ENCODE measurements around the gene GADD45G. TPM values are rescaled to one million over a fixed set of nuclear protein-coding genes. Genes with fewer than 3 reads are reported as not detected.

GADD45G gene
- total RNA-seq, 1 experiment from 2014 or later: 0.92 TPM

GRCh38 chr9:89592963-89593726 lies 11.7 kb upstream of the GADD45G start:
- no peak for DNase-seq (ENCODE audit: low read depth)

- no peak for DNase-seq (ENCODE audit: low read depth)
Observed at GRCh38 chr9:89593727-89594427, 10.9 kb upstream of the GADD45G start.

DNA sequence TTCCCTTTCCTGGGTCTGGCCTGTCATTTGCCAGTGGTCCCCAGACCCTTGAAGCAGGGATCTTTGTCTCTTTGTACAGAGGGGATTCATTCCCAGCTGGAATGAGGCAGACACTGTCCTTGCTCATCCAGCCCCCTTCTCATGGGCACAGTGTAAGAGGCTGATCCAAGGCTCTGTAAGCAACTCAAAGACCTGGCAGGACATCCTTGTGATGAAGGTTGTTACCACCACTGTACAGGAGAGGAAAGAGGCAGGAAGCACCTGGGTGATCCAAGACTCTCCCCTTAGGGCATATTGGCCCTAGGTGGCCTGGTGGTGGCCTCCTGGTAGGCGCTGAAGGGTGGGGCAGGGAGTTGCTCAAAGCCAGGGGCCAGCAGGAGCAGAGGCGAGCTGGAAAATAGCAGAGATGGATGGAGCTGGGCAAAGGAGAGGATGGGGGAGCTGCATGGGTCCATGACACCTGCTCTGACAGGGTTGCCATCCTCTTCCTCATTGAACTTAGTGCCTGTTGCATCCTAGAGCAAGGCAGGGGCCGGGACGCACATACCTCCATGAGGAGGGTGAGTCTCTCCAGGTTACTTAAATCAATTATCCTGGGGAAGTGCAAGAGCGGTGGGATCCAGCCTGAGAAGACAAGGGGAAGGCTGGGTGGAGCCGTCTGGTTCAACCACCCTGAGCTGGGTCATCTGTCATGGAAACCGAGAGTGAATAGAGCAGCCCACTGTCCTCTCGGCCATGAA lies 9.8 kb upstream of the GADD45G start:
- no peak for DNase-seq (ENCODE audit: low read depth)

- DNase-seq (ENCODE audit: low read depth): no peak
Observed at GRCh38 chr9:89595646-89596045, 9.2 kb upstream of the GADD45G start.

DNA sequence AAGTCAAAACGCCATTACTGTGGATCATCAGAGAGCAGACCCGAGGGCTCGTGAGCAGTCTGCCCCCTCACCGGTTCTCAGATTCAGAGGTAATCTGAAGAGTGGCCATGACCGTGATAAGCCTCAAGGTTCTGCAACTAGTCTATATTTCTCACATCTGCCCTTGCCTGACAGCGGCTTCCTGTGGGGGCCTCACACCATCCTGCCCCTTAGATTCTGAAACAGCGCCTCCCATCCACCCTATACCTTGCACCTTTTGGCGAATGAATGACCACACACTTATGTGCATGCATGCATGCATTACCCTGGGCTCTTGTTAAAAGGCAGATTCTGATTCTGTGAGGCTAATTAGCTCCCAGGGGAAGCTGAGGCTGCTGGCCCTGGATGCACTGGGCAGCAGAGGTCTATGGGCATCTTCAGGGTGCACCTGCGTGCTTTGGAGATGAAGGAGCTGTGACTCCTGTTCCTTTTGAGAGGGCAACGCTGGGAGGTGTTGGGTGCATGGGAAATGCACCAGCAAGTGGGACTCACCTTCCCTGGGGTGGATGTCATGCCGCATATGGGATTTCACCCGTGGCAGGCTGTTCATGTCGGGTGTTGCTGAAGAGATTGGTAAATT lies 7.8 kb upstream of the GADD45G start:
- no peak for DNase-seq (ENCODE audit: low read depth)

DNA sequence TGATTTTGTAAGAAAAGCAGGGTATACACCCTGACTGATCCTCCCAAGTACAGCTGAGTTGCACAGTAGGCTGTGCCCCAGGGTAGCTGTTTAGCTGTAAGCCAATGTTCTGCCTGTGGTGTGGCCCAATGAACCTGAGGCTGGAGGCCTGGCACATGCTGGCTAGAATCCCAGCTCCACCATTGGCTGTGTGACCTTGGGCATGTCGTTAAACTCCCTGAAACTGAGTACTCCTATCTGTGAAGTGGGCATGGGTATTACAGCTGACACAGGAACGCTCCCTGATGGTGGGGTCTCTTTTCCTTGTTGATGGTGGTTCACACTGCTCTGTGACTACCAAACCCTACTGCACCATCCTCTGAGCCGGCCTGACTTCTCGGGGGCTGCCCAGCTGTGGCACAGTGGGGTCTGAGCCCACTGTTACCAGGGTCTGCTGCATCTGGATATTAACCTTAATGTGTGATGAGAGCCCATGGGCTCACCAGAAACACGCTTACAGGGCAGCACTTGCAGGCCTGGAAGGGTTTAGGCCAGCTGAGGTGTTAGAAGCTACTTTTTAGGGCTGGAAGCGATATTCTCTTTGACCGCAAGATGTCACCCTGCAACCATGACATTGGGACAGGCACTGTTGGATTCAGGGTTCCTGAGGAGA lies 7.0 kb upstream of the GADD45G start:
- DNase-seq (ENCODE audit: low read depth): peak; percentile 34

GRCh38 chr9:89598363-89598713 lies 6.5 kb upstream of the GADD45G start:
- no peak for DNase-seq (ENCODE audit: low read depth)

DNA sequence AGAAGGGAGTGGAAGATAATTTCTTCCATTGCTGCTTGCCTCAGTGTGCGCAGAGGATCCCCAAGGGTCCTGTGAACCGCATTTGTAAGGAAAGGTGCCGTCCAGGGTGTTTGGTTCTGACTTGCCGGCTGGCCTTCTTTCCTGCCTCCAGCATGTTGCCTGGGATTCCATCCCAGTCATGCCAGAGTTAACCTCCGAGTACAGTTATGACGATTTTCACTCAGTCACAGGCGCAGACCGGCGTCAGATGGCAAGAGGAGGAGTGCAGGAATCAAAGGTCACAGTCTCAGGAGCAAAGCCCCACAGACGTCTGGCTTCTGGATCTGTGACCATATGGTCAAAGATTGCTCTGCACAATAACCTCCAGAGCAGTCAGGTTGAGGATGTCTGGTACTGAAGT lies 5.9 kb upstream of the GADD45G start:
- no peak for DNase-seq (ENCODE audit: low read depth)

DNA sequence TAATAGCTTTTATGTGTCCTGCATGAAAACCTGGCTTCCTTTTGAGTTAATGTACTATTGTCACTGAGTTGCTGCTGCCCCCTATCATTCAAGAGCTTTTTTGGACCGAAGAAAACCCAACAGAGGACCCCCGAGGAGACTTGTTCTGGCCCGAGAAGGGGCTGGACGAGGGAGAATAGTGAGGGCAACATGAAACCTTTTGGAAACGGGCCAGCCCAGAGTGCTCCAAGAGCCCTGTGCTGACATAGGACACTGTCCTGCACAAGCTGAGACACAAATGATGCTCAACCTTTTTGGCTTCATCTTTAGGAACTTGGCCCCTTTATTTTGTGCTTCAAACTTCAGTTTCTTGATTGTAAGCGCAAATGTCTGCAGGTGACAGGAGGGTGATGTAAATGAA lies 4.0 kb upstream of the GADD45G start:
- no peak for DNase-seq (ENCODE audit: low read depth)

- DNase-seq (ENCODE audit: low read depth): no peak
Observed at GRCh38 chr9:89601306-89601705, 3.5 kb upstream of the GADD45G start.

- DNase-seq (ENCODE audit: low read depth): no peak
Observed at GRCh38 chr9:89601856-89602562, 2.8 kb upstream of the GADD45G start.

DNA sequence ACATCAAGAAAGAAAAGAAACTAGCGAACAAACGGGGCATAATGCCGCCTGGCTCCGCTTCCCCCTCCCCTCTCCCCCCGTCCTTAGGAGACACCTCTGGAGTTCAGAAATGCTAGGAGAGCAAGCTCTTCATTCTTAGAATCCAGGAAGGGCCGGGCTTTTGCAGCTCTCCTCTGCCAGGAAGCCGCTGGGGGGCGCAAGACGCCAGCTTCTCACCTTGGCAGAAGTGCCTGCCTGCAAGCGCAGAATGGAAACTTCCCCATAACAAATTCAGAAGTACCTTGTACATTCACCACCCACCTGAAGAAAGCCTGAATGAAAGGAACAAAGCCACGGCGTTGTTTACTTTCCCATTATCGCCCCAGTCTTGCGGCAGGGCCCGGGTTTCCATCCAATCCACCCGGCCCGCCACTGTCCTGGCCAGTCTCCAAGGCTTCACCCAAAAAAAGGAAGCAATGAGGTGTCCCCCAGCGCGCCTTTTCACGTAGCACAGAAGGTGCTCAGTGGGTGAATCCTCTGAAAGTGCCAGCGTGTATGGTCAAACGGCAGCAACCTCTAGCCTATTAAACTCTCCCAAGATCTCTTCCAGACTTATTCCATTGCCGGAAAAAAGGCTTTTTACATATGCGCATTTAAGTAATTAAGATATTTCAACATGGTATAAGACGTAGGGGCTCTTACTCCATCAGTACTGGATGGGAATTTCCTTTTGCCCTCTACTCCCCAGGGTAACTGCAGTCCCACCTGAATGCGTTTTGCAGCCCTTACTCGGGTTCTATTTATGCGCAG lies 1.6 kb upstream of the GADD45G start:
- peak; percentile 49 for DNase-seq (ENCODE audit: low read depth)

DNA sequence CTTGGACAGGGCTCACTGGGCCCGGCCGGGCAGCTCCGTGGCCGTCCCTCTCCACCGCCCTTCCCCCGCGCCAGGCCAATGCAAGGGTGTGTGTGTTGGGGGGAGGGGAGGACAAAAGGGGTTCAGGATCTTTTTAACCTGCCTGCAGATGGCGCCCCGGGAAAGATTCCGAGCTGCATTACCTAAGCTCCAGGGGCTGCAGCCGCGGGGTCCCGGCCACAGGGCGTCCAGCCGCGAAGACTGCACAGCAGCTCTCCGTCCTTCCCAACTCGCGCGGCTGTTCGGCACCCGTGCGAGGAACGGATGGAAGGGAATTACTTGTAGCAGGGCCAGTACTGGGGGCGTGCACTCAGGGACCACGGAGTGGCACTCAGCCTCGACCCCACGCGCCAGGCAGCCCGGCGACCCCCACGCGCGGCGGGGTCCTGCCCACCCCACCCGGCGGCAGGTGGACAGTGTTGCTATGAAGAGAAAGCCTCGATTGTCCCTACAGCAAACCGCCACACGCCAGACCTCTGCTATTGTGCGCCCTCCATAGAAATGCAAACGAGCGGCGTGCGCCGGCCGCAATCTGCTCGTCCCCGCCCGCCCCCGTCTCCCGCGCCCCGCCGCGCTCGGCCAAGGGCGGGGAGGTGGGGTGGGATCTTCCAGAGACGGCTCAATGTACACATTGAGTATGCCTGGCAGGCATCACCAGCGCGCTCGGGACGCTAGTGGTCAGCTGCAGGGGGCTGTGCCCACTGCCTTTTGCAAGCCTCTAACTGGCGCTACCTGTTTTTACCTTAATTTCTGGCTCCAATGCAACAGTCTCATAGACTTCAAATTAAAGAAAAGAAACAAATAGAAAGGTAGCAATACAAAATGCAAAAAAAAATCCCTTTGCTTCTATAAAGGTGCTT lies 796 bp upstream of the GADD45G start:
- no peak for DNase-seq (ENCODE audit: low read depth)

- DNase-seq (ENCODE audit: low read depth): no peak
Observed at GRCh38 chr9:89605465-89606048, 745 bp downstream of the GADD45G start.

- peak; percentile 51 for DNase-seq (ENCODE audit: low read depth)
Observed at GRCh38 chr9:89606049-89606623, 1.3 kb downstream of the GADD45G start.

DNA sequence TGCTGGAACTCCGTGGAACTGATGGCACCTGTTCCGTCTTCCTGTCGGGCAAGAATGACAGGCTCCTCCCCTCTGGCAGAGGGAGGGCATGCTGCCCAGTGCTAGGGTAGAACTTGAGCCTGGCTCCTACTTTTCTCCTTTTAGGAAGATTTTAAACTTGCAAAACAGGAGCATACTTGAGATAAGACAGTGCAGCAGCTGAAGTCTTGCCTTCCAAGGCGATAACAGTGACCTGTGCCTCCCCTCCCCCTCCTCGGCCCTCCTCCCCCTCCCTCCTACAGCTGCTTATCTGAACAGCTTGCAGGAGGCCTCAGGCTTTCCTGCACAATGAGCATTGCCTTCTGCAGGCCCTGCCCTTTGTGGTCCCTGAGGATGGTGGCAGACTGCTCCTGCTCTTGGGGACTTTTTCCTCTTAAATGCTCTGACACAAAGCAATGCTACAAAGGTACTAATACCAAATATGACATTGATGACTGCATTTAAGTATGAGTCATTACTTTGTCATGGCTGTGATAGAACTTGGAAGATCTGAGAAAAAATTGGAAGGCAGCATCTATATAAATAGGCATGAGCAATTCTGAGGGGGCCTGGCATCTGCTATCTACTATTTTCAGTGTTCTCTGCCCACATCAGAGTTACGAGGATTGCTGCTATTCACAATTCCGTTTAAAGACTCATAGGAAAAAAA lies 2.0 kb downstream of the GADD45G start:
- DNase-seq (ENCODE audit: low read depth): peak; percentile 20

- no peak for DNase-seq (ENCODE audit: low read depth)
Observed at GRCh38 chr9:89608641-89609335, 4.0 kb downstream of the GADD45G start.
